Activated CD8-positive, alpha-beta T cell treated with anti-CD3 and anti-CD28 coated beads for 36 hours (primary cell): Measurements from ENCODE around the gene ANGEL2. TPM values are rescaled to one million over a fixed set of nuclear protein-coding genes. Genes with fewer than 3 reads are reported as not detected.
"Not testable (repeated sequence)": the region's sequence is repeated elsewhere in the genome, so short reads cannot be mapped to it uniquely, and the experiment has no call there.

Experiments
- ATAC-seq: fragments of 200-7000 bp; cut with Tn5 transposase; one replicate; pipeline ENCODE4 v1.10.0; 2021; ENCODE audit warnings: mild to moderate bottlenecking, moderate library complexity
- CTCF ChIA-PET: fragments of 350-600 bp; sonication (Branson Sonifier 250); formaldehyde crosslinking; loops from one replicate; lab custom pipeline; 2021; ENCODE audit warnings: antibody characterized with exemption; lab: Charles Lee
- POLR2A ChIA-PET: fragments of 350-600 bp; sonication (Branson Sonifier 250); formaldehyde crosslinking; loops from one replicate; lab custom pipeline; 2021; ENCODE audit warnings: antibody characterized with exemption; lab: Charles Lee
- DNase-seq: peaks from one replicate; pipeline ENCODE4 v3.0.0-alpha.2; 2020
- H3K27ac Mint-ChIP-seq: one replicate; pipeline ENCODE4 v1.8.0; 2021; ENCODE audit warnings: mild to moderate bottlenecking, mixed read lengths
- H3K27me3 Mint-ChIP-seq: one replicate; pipeline ENCODE4 v1.8.0; 2021; ENCODE audit warnings: mixed read lengths
- H3K36me3 Mint-ChIP-seq: one replicate; pipeline ENCODE4 v1.8.0; 2021; ENCODE audit warnings: low read depth, mixed read lengths
- H3K4me1 Mint-ChIP-seq: one replicate; pipeline ENCODE4 v1.8.0; 2021; ENCODE audit warnings: low read depth, mixed read lengths
- H3K4me3 Mint-ChIP-seq: one replicate; pipeline ENCODE4 v1.8.0; 2021; ENCODE audit warnings: mild to moderate bottlenecking, moderate library complexity, mixed read lengths
- H3K9me3 Mint-ChIP-seq: one replicate; pipeline ENCODE4 v1.8.0; 2021; ENCODE audit warnings: mixed read lengths
- CTCF ChIP-seq: fragments of 200-600 bp; IDR thresholded peaks from one replicate; pipeline ENCODE4 v1.8.0; 2022; ENCODE audit warnings: antibody characterized with exemption, mild to moderate bottlenecking
- intact Hi-C: fragments of 100-400 bp; cut with micrococcal nuclease; formaldehyde crosslinking; loops from one replicate; pipeline ENCODE4 v1.10.0; 2022
- total RNA-seq, 2 experiments: library from RNA; stranded (reverse); gene quantifications; one replicate each; pipeline ENCODE4 v1.2.3, GENCODE V29; 2021

The ANGEL2 gene
- total RNA-seq, 2 experiments from 2014 or later: 41.1 to 44.2 TPM

- H3K9me3 Mint-ChIP-seq: no peaks in the 10 kb centered on the region
- POLR2A ChIA-PET: no interaction called here
- H3K27ac Mint-ChIP-seq: no peak overlapping the region
- CTCF ChIA-PET: no interaction called here
- peaks cover 26% of the 10 kb centered on the region for H3K27me3 Mint-ChIP-seq
- intact Hi-C loops: no loop called here
- no peaks in the 10 kb centered on the region for H3K36me3 Mint-ChIP-seq
- DNase-seq (no peak), ATAC-seq (no peak)
- H3K4me3 Mint-ChIP-seq: no peak overlapping the region
- H3K4me1 Mint-ChIP-seq: no peaks in the 10 kb centered on the region
- TF ChIP-seq CTCF: no peak
These were observed 19.9 kb upstream of the ANGEL2 start for GRCh38 chr1:213035573-213035972.

- ChIA-PET POLR2A (no interaction called here), CTCF (no interaction called here)
- intact Hi-C loops: no loop called here
- H3K36me3 Mint-ChIP-seq: no peaks in the 10 kb centered on the region
- DNase-seq (no peak), ATAC-seq (no peak)
- no peak overlapping the region for H3K4me3 Mint-ChIP-seq
- H3K27ac Mint-ChIP-seq: no peak overlapping the region
- H3K27me3 Mint-ChIP-seq: peaks cover 32% of the 10 kb centered on the region
- no peak for TF ChIP-seq CTCF
- H3K9me3 Mint-ChIP-seq: no peaks in the 10 kb centered on the region
- H3K4me1 Mint-ChIP-seq: no peaks in the 10 kb centered on the region
These were observed 19.0 kb upstream of the ANGEL2 start for GRCh38 chr1:213034713-213035112.

GRCh38 chr1:213032651-213033050 is 17.0 kb upstream of the ANGEL2 start:
- Mint-ChIP-seq H3K36me3 (no peaks in the 10 kb centered on the region), H3K27ac (no peak overlapping the region), H3K4me1 (no peaks in the 10 kb centered on the region), H3K9me3 (no peaks in the 10 kb centered on the region), H3K4me3 (no peak overlapping the region), H3K27me3 (peaks cover 28% of the 10 kb centered on the region)
- ATAC-seq (no peak), DNase-seq (no peak)
- no peak for TF ChIP-seq CTCF
- CTCF ChIA-PET: interaction anchor here (1.0 kb wide), 1 partner anchor 9 kb away, joined by 3 read pairs; no protein-coding TSS in a partner anchor
- intact Hi-C loops: no loop called here
- POLR2A ChIA-PET: no interaction called here

GRCh38 chr1:213027024-213027423 is 11.4 kb upstream of the ANGEL2 start:
- H3K36me3 Mint-ChIP-seq, H3K9me3 Mint-ChIP-seq, POLR2A ChIA-PET, DNase-seq, CTCF ChIA-PET, intact Hi-C loops, H3K27ac Mint-ChIP-seq, ATAC-seq, H3K4me1 Mint-ChIP-seq, H3K4me3 Mint-ChIP-seq: not testable (repeated sequence)
- peaks cover 33% of the 10 kb centered on the region for H3K27me3 Mint-ChIP-seq

GRCh38 chr1:213020016-213020415 is 4.3 kb upstream of the ANGEL2 start:
- Mint-ChIP-seq H3K36me3 (no peaks in the 10 kb centered on the region), H3K27ac (no peak overlapping the region), H3K4me3 (no peak overlapping the region), H3K27me3 (peaks cover 8% of the 10 kb centered on the region), H3K9me3 (no peaks in the 10 kb centered on the region), H3K4me1 (peaks cover 3% of the 10 kb centered on the region)
- CTCF ChIA-PET: interaction anchor here (1.3 kb wide), 1 partner anchor 31 kb away, joined by 3 read pairs; the partner anchor contains the start of gene RPS6KC1
- ATAC-seq: no peak
- POLR2A ChIA-PET: no interaction called here
- intact Hi-C loops: no loop called here
- DNase-seq: no peak
- TF ChIP-seq CTCF: no peak

- H3K4me3 Mint-ChIP-seq: no peak overlapping the region
- CTCF ChIA-PET: interaction anchor here (1.3 kb wide), 1 partner anchor 31 kb away, joined by 3 read pairs; the partner anchor contains the start of gene RPS6KC1
These were observed 3.8 kb upstream of the ANGEL2 start for GRCh38 chr1:213019450-213019849.

More at GRCh38 chr1:213019450-213019849, 3.8 kb upstream of the ANGEL2 start:
- H3K27ac Mint-ChIP-seq: no peak overlapping the region
- POLR2A ChIA-PET: no interaction called here
- H3K27me3 Mint-ChIP-seq: peaks cover 7% of the 10 kb centered on the region
- no peak for DNase-seq
- H3K9me3 Mint-ChIP-seq: no peaks in the 10 kb centered on the region
- intact Hi-C loops: no loop called here
- H3K36me3 Mint-ChIP-seq: no peaks in the 10 kb centered on the region
- no peak for ATAC-seq
- no peak for TF ChIP-seq CTCF
- peaks cover 4% of the 10 kb centered on the region for H3K4me1 Mint-ChIP-seq
